Smooth muscle cell (in vitro differentiated cells): ENCODE data around the gene RXRB. TPM values are rescaled to one million over a fixed set of nuclear protein-coding genes. Genes with fewer than 3 reads are reported as not detected.

Source experiments
- DNase-seq: peaks from one replicate; lab custom pipeline; 2025; ENCODE audit not compliant: unreplicated experiment; lab: John Stamatoyannopoulos, UW
- H2AFZ ChIP-seq: fragments of 200-600 bp; sonication (generic); 2 replicates; pipeline ENCODE4 v1.6.0; 2016; ENCODE audit warnings: antibody characterized with exemption, low read depth, mild to moderate bottlenecking
- H3F3A ChIP-seq: fragments of 200-600 bp; sonication (generic); 2 replicates; pipeline ENCODE4 v1.6.0; 2017; ENCODE audit warnings: antibody characterized with exemption, low read depth
- H3K27ac ChIP-seq: fragments of 200-600 bp; sonication (generic); 2 replicates; pipeline ENCODE4 v1.5.1; 2016; ENCODE audit warnings: low read depth, mild to moderate bottlenecking
- H3K27me3 ChIP-seq: fragments of 200-600 bp; sonication (generic); 2 replicates; pipeline ENCODE4 v1.6.1; 2016; ENCODE audit warnings: low read depth, mild to moderate bottlenecking
- H3K36me3 ChIP-seq: fragments of 200-600 bp; sonication (generic); 2 replicates; pipeline ENCODE4 v1.5.1; 2016; ENCODE audit warnings: low read depth
- H3K4me1 ChIP-seq: fragments of 200-600 bp; sonication (generic); 2 replicates; pipeline ENCODE4 v1.5.1; 2016; ENCODE audit warnings: low read depth
- H3K4me2 ChIP-seq: fragments of 200-600 bp; sonication (generic); 2 replicates; pipeline ENCODE4 v1.6.0; 2016; ENCODE audit warnings: mild to moderate bottlenecking
- H3K4me3 ChIP-seq: fragments of 200-600 bp; sonication (generic); 2 replicates; pipeline ENCODE4 v1.5.1; 2016; ENCODE audit warnings: mild to moderate bottlenecking
- H3K79me2 ChIP-seq: fragments of 200-600 bp; sonication (generic); 2 replicates; pipeline ENCODE4 v1.6.0; 2016; ENCODE audit warnings: low read depth, mild to moderate bottlenecking
- H3K9ac ChIP-seq: fragments of 200-600 bp; sonication (generic); 2 replicates; pipeline ENCODE4 v1.6.0; 2016; ENCODE audit warnings: low read depth
- H3K9me3 ChIP-seq: fragments of 200-600 bp; sonication (generic); replicated peaks from 2 replicates; pipeline ENCODE4 v1.5.1; 2016; ENCODE audit warnings: low read depth
- H4K20me1 ChIP-seq: fragments of 200-600 bp; sonication (generic); 2 replicates; pipeline ENCODE4 v1.6.0; 2016; ENCODE audit warnings: low read depth
- WGBS: methylation state at CpG from one replicate; pipeline ENCODE4 v1.1.7; 2016; ENCODE audit warnings: low lambda C conversion rate; 5-methylcytosine and 5-hydroxymethylcytosine counted together
- polyA plus RNA-seq: library from polyadenylated mRNA; unstranded; fragments of >200 nt; fragmentation: Nextera tagmentation; extraction: Ambion mirVana; gene quantifications from 2 replicates; pipeline ENCODE4 v1.2.1, GENCODE V29; 2016
- total RNA-seq: library from RNA; depleted of rRNA; stranded (reverse); fragments of >200 nt; gene quantifications from 2 replicates; pipeline ENCODE4 v1.2.3, GENCODE V29; 2014
- TF ChIP-seq, protein P1 (sequence below): fragments of 200-600 bp; sonication (generic); IDR thresholded peaks from 2 replicates; pipeline ENCODE4 v1.5.1; 2017; ENCODE audit warnings: borderline replicate concordance, mild to moderate bottlenecking, antibody characterized with exemption; ENCODE audit not compliant: insufficient read depth, poor library complexity, severe bottlenecking

RXRB gene
- total and polyA plus RNA-seq, 2 experiments from 2014 or later: 25.7 to 28.2 TPM

DNA sequence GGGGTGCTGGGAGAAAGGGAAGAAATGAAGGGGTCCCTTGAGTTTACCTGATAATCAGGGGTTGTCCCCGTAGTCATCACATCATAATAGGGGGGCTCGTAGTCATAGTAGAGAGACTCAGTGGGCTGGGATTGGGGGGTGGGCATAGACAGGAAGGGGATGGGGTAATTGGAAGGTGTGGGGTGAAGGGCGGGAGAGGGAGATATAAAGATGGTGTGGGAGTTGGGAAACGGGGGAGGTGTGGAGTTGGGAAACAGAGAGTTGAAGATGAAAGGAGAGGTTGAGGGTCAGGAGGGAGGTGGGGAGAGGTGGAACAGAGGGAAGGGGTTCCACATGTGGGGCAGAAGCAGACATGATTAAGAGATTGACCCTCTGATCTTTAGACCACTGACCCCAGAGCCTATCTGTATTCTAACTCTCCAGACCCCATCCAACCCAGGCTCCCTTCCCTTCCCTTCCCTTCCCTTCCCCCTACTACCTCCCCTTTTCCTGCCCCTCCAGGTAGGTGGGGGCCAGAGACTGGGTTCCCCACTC is 14.7 kb downstream of the RXRB start:
- H3K27ac ChIP-seq: no peak overlapping the region
- TF ChIP-seq, protein P1, sequence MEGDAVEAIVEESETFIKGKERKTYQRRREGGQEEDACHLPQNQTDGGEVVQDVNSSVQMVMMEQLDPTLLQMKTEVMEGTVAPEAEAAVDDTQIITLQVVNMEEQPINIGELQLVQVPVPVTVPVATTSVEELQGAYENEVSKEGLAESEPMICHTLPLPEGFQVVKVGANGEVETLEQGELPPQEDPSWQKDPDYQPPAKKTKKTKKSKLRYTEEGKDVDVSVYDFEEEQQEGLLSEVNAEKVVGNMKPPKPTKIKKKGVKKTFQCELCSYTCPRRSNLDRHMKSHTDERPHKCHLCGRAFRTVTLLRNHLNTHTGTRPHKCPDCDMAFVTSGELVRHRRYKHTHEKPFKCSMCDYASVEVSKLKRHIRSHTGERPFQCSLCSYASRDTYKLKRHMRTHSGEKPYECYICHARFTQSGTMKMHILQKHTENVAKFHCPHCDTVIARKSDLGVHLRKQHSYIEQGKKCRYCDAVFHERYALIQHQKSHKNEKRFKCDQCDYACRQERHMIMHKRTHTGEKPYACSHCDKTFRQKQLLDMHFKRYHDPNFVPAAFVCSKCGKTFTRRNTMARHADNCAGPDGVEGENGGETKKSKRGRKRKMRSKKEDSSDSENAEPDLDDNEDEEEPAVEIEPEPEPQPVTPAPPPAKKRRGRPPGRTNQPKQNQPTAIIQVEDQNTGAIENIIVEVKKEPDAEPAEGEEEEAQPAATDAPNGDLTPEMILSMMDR: no peak
- no peak overlapping the region for H3K4me2 ChIP-seq
- WGBS: 65% methylated on average over 4 of the region's 4 CpGs
- no peaks in the 10 kb centered on the region for H3K9me3 ChIP-seq
- H2AFZ ChIP-seq: no peak overlapping the region
- H3K27me3 ChIP-seq: peaks cover 22% of the 10 kb centered on the region
- H3K9ac ChIP-seq: no peak overlapping the region
- no peaks in the 10 kb centered on the region for H4K20me1 ChIP-seq
- no peaks in the 10 kb centered on the region for H3K4me1 ChIP-seq
- H3F3A ChIP-seq: no peaks in the 10 kb centered on the region
- H3K4me3 ChIP-seq: no peak overlapping the region
- no peaks in the 10 kb centered on the region for H3K79me2 ChIP-seq
- no peaks in the 10 kb centered on the region for H3K36me3 ChIP-seq
- no peak for DNase-seq

GRCh38 chr6:33185190-33185589 is 15.3 kb downstream of the RXRB start:
- Histone ChIP-seq H3K27me3 (peaks cover 16% of the 10 kb centered on the region), H2AFZ (no peak overlapping the region), H3K4me1 (no peaks in the 10 kb centered on the region), H3K9ac (no peak overlapping the region), H3K9me3 (no peaks in the 10 kb centered on the region), H3K79me2 (no peaks in the 10 kb centered on the region), H3K36me3 (no peaks in the 10 kb centered on the region), H3K27ac (no peak overlapping the region), H3K4me3 (no peak overlapping the region), H4K20me1 (no peaks in the 10 kb centered on the region), H3F3A (no peaks in the 10 kb centered on the region), H3K4me2 (no peak overlapping the region)
- no peak for DNase-seq
- WGBS: 87% methylated on average over 9 of the region's 9 CpGs
- TF ChIP-seq, protein P1: no peak

DNA sequence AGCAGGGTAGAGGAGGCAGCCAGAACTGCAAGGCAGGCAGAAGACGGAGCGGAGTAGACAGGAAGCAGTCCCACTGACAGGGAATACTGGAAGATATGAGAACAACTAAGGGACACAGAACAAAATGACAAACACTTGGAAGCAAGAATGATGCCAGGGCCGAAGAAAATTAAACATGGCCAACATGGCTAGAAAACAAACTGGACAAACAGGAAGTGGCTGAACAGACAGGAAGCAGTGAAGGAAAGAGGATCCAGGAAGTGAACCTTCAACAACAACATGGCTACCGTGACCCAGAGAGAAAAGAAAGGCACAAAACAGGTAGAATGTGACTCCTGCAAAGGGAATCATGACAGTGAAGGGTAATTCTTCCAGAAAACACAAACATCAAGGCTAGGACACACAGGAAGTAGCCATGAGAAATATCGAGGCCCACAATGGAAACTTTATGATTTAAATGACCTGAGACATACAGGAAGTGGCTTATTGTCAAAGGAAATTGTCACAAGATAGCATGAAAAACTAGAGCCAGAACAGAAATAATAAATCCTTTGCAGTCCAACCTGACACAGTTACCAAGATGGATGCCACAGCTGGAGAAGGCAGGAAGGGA is 17.3 kb downstream of the RXRB start:
- no peak overlapping the region for H2AFZ ChIP-seq
- H3K27me3 ChIP-seq: peaks cover 12% of the 10 kb centered on the region
- H4K20me1 ChIP-seq: no peaks in the 10 kb centered on the region
- H3K36me3 ChIP-seq: no peaks in the 10 kb centered on the region
- no peak overlapping the region for H3K4me3 ChIP-seq
- H3K27ac ChIP-seq: no peak overlapping the region
- TF ChIP-seq, protein P1: no peak
- H3K9me3 ChIP-seq: no peaks in the 10 kb centered on the region
- 91% methylated on average over 5 of the region's 5 CpGs for WGBS
- H3K9ac ChIP-seq: no peak overlapping the region
- H3K4me1 ChIP-seq: no peaks in the 10 kb centered on the region
- DNase-seq: no peak
- H3K79me2 ChIP-seq: no peaks in the 10 kb centered on the region
- H3K4me2 ChIP-seq: no peak overlapping the region
- H3F3A ChIP-seq: no peaks in the 10 kb centered on the region

DNA sequence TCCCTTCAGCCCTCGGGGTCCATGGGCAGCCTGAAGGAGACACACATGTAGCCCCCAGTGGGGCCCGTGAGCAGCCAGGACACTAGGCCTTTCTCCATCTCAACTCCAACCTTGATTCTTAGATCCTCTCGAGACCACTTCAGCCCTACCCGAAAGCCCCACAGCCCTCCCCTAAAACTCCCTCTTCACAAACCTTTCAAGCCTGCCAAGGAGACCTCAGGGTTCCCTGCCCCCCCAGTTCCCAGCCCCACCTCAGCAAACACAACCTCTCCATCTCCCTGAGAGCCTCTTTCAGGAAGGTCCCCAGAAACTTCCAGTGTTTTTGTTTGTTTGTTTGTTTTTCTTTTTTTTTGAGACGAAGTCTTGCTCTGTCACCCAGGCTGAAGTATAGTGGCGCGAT is 19.3 kb downstream of the RXRB start:
- no peak overlapping the region for H3K27ac ChIP-seq
- H4K20me1 ChIP-seq: no peaks in the 10 kb centered on the region
- H3K4me1 ChIP-seq: no peaks in the 10 kb centered on the region
- no peak overlapping the region for H2AFZ ChIP-seq
- 95% methylated on average over 7 of the region's 7 CpGs for whole genome bisulfite sequencing
- no peaks in the 10 kb centered on the region for H3F3A ChIP-seq
- H3K79me2 ChIP-seq: no peaks in the 10 kb centered on the region
- peaks cover 1% of the 10 kb centered on the region for H3K27me3 ChIP-seq
- DNase-seq: no peak
- no peaks in the 10 kb centered on the region for H3K9me3 ChIP-seq
- no peaks in the 10 kb centered on the region for H3K36me3 ChIP-seq
- no peak overlapping the region for H3K9ac ChIP-seq
- no peak overlapping the region for H3K4me3 ChIP-seq
- TF ChIP-seq, protein P1: no peak
- no peak overlapping the region for H3K4me2 ChIP-seq
